ENCODE data around the gene AKR1B1. TPM values are rescaled to one million over a fixed set of nuclear protein-coding genes. Genes with fewer than 3 reads are reported as not detected.
A peak's percentile ranks its signal among the peaks of the same experiment; 100 is the strongest.

The AKR1B1 gene
- total and polyA plus RNA-seq, 2 of the 13 experiments (the other 11 are each of a cell fraction or from before 2014, with no cell fraction given): 89.9 to 133 TPM

- TF ChIP-seq ZNF432 (CRISPR knock-in tag; IDR thresholded peaks at IDR 0.05; ENCODE audit: borderline replicate concordance) (no peak), ZNF75D (CRISPR knock-in tag; IDR thresholded peaks at IDR 0.05; ENCODE audit: borderline replicate concordance) (no peak), RAD51 (IDR thresholded peaks at IDR 0.05; ENCODE audit: borderline replicate concordance) (no peak), ZNF674 (CRISPR knock-in tag; IDR thresholded peaks at IDR 0.05; ENCODE audit: low read depth) (no peak), AFF4 (CRISPR knock-in tag; IDR thresholded peaks at IDR 0.05) (no peak), REST (IDR thresholded peaks at IDR 0.05; ENCODE audit: borderline replicate concordance in 1 of 2, low read depth in 1 of 2, low read length in 2 of 2) (peak in 1 of 2 experiments; percentile 17; a peak in 1 of 4 replicates), ZBTB7B (CRISPR knock-in tag; IDR thresholded peaks at IDR 0.05) (0 out of 2 replicates have a peak, but pooled peaks have one; percentile 9), ETV5 (CRISPR knock-in tag; IDR thresholded peaks at IDR 0.05; ENCODE audit: borderline replicate concordance) (no peak), ZSCAN21 (CRISPR knock-in tag; IDR thresholded peaks at IDR 0.05; ENCODE audit: borderline replicate concordance) (no peak), DNMT3B (CRISPR knock-in tag; conservative IDR thresholded peaks at IDR 0.05) (no peak), GPBP1L1 (CRISPR knock-in tag; IDR thresholded peaks at IDR 0.05) (no peak), SRY (CRISPR knock-in tag; IDR thresholded peaks at IDR 0.05) (no peak), MBD4 (IDR thresholded peaks at IDR 0.05; ENCODE audit: borderline replicate concordance, low read length) (no peak), EP300 (IDR thresholded peaks at IDR 0.05; ENCODE audit: low read depth in 2 of 2, low read length in 2 of 2) (peak in 1 of 2 experiments; percentile 77; a peak in 1 of 4 replicates), EP300 (CRISPR knock-in tag; IDR thresholded peaks at IDR 0.05; ENCODE audit: borderline replicate concordance) (no peak), ARID5B (CRISPR knock-in tag; IDR thresholded peaks at IDR 0.05) (0 out of 2 replicates have a peak, but pooled peaks have one; percentile 38), GATAD2A (CRISPR knock-in tag; IDR thresholded peaks at IDR 0.05) (0 out of 2 replicates have a peak, but pooled peaks have one; percentile 24), ZNF121 (CRISPR knock-in tag; IDR thresholded peaks at IDR 0.05) (no peak)
These were observed 36.3 kb downstream of the AKR1B1 start (continued) for GRCh38 chr7:134422638-134423037.

All from HepG2 (cell line).